ENCODE results near the gene HDGF. TPM values are rescaled to one million over a fixed set of nuclear protein-coding genes. Genes with fewer than 3 reads are reported as not detected.

The HDGF gene
- total RNA-seq, 4 donors from 2014 or later: 86.5 to 126 (median 113) TPM

DNA sequence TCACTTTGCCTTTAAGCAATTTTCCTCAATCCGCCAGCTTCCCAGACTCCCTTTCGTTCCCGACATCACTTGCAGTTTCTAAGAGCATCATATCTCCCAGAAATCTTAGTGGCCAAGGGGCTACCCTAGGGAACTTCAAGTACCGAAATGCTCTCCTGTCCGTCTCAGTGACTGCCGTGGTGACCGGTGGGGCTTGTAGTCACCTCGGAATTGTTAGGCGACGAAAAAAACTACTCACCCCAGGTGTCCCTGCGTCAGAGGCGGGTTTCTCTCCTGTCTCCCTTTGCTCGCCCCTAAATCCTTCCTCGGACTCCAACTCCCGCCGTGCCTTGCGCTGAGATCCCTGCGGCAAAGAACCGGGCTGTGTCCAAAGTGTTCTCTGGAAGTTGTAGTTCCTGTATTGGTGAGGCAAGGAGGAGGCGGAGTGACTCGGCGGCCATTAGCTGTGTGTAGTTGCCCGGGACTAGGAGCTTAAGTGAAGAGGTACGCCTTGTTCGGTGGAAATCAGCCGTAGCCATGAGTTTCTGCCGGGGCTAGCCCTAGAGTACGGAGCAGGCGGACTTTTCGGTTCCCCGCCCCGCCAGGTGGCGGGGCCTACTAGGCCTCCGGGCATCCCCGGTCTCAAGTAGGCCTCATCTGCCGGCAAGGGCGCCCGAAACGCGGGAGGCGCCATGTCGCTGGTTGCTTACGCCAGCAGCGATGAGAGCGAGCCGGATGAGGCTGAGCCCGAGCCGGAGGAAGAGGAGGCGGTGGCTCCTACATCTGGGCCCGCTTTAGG lies 15.8 kb upstream of the HDGF start, which contains the start of gene PRCC:
PRCC (plus strand) TSS at position 435 of the 778 bp plus-strand sequence; CDS start at position 672, 237 bp downstream.
- TF ChIP-seq CTCF (IDR thresholded peaks at IDR 0.05; ENCODE audit: low read depth): no peak

GRCh38 chr1:156766298-156767100 lies 15.0 kb upstream of the HDGF start:
- TF ChIP-seq CTCF (IDR thresholded peaks at IDR 0.05; ENCODE audit: low read depth): no peak

- TF ChIP-seq CTCF (IDR thresholded peaks at IDR 0.05; ENCODE audit: low read depth): no peak
Observed at GRCh38 chr1:156765666-156766065, 14.2 kb upstream of the HDGF start.

GRCh38 chr1:156760796-156761104 lies 9.3 kb upstream of the HDGF start:
- no peak for TF ChIP-seq CTCF (IDR thresholded peaks at IDR 0.05; ENCODE audit: low read depth)

DNA sequence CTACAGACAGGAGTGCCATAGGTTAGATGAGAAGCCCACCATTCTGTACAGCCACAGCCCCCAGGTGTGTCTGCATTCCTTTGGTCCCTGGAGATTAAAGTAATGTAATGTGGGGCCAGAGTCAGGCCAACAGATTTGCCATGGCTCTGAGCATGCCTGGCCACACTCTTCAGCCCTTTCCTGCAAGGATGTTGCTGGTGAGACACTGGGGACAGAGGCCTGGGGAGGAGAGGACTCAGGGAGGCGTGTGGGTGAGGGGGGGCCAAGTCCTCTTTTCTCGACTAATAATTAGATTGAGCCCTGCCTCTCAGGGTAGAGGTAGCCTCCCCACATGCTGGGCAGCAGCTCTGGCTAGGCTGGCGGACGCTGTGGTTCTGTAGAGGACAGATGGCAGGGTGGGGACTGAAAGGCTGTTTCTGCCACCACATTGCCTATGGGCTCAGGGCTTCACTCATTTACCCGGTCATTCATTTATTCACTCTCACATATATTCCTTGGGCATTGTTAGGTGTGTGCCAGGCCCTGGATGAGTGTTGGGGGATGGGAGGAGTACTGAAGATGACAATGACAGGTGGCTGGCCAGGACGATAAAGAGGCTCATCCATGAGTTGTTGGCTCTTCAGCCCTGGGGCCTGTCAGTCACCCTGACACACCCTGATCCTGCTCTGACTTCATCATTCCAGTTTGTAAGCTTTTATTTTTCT lies 8.8 kb upstream of the HDGF start:
- TF ChIP-seq CTCF (IDR thresholded peaks at IDR 0.05; ENCODE audit: low read depth): no peak

DNA sequence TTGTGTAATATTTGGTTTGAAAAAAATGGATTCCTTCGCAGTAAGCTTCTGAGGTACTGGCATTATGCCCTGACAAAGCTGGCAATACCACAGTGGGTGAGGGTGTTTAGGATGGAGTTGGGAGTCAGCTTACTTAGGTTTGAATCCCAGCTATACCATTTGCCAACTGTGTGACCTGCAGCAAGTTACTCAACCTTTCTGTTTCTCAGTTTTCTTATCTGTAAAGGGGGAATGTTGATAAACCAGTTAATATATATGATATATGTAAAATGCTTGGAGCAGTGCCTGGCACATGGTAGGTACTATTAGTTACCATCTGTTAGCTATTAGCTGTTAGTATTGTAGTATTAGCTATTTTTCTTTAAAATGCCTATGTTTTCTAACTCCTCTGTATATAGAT lies 4.9 kb upstream of the HDGF start:
- no peak for TF ChIP-seq CTCF (IDR thresholded peaks at IDR 0.05; ENCODE audit: low read depth)

GRCh38 chr1:156755527-156755950 lies 4.1 kb upstream of the HDGF start:
- no peak for TF ChIP-seq CTCF (IDR thresholded peaks at IDR 0.05; ENCODE audit: low read depth)
